Upper lobe of right lung (tissue), 1 donor: ENCODE data around the gene CSF3R. TPM values are rescaled to one million over a fixed set of nuclear protein-coding genes. Genes with fewer than 3 reads are reported as not detected.

Source experiments
- ATAC-seq: fragments of 200-7000 bp; cut with Tn5 transposase; one replicate; pipeline ENCODE4 v1.9.1; 2020; ENCODE audit warnings: mild to moderate bottlenecking, moderate library complexity
- DNase-seq: peaks from one replicate; pipeline ENCODE4 v3.0.0-alpha.2; 2020
- H3K27ac ChIP-seq: fragments of 200-600 bp; one replicate; pipeline ENCODE4 v1.8.0; 2022
- H3K27me3 ChIP-seq: fragments of 200-600 bp; one replicate; pipeline ENCODE4 v1.8.0; 2022; ENCODE audit warnings: mild to moderate bottlenecking
- H3K36me3 ChIP-seq: fragments of 200-600 bp; one replicate; pipeline ENCODE4 v1.8.0; 2022
- H3K4me1 ChIP-seq: fragments of 200-600 bp; one replicate; pipeline ENCODE4 v1.8.0; 2022
- H3K4me3 ChIP-seq: fragments of 200-600 bp; one replicate; pipeline ENCODE4 v1.8.0; 2022; ENCODE audit warnings: mild to moderate bottlenecking
- H3K9me3 ChIP-seq: fragments of 200-600 bp; one replicate; pipeline ENCODE4 v1.8.0; 2022
- CTCF ChIP-seq: fragments of 200-600 bp; IDR thresholded peaks from one replicate; pipeline ENCODE4 v1.8.0; 2022; ENCODE audit warnings: antibody characterized with exemption
- intact Hi-C: fragments of 100-400 bp; cut with DNase I; formaldehyde crosslinking; loops from one replicate; pipeline ENCODE4 v1.11.0; 2022
- total RNA-seq: library from RNA; stranded (reverse); fragmentation: NEBNext Ultra II Directional; extraction: Animal tissue kit (Norgen Biotek cat#: 25700); gene quantifications from one replicate; pipeline ENCODE4 v1.2.1, GENCODE V29; 2021
- donor health status: DM: no; HTN: yes; CAD: no; lungs with severe emphysema.

The CSF3R gene
- total RNA-seq, 1 donor from 2014 or later = 202 TPM

- peak; percentile 81 for TF ChIP-seq CTCF
- Histone ChIP-seq H3K27me3 (no peaks in the 10 kb centered on the region), H3K27ac (no peak overlapping the region), H3K4me1 (no peaks in the 10 kb centered on the region), H3K9me3 (no peaks in the 10 kb centered on the region), H3K36me3 (no peaks in the 10 kb centered on the region), H3K4me3 (no peak overlapping the region)
- peak; percentile 79 for DNase-seq
- intact Hi-C loops = no loop called here
- peak; percentile 84 for ATAC-seq
These were observed 33.8 kb upstream of the CSF3R start for GRCh38 chr1:36516372-36517010.

- H3K36me3 ChIP-seq = no peaks in the 10 kb centered on the region
- no peaks in the 10 kb centered on the region for H3K27me3 ChIP-seq
- no peaks in the 10 kb centered on the region for H3K4me1 ChIP-seq
- intact Hi-C loops = no loop called here
- ATAC-seq = peak; percentile 4
- no peaks in the 10 kb centered on the region for H3K9me3 ChIP-seq
- no peak overlapping the region for H3K4me3 ChIP-seq
- TF ChIP-seq CTCF = no peak
- H3K27ac ChIP-seq = no peak overlapping the region
- peak; percentile 52 for DNase-seq
These were observed 32.8 kb upstream of the CSF3R start for GRCh38 chr1:36515315-36516138.

GRCh38 chr1:36514501-36514900 is 31.8 kb upstream of the CSF3R start:
- Histone ChIP-seq H3K27me3 (no peaks in the 10 kb centered on the region), H3K4me3 (no peak overlapping the region), H3K4me1 (no peaks in the 10 kb centered on the region), H3K9me3 (no peaks in the 10 kb centered on the region), H3K36me3 (no peaks in the 10 kb centered on the region), H3K27ac (no peak overlapping the region)
- intact Hi-C loops = no loop called here
- TF ChIP-seq CTCF = no peak
- peak; percentile 47 for DNase-seq
- ATAC-seq = no peak

GRCh38 chr1:36513676-36514473 is 31.2 kb upstream of the CSF3R start:
- Histone ChIP-seq H3K9me3 (no peaks in the 10 kb centered on the region), H3K4me1 (no peaks in the 10 kb centered on the region), H3K27me3 (no peaks in the 10 kb centered on the region), H3K36me3 (no peaks in the 10 kb centered on the region), H3K27ac (no peak overlapping the region), H3K4me3 (no peak overlapping the region)
- intact Hi-C loops = no loop called here
- ATAC-seq (no peak), DNase-seq (peak; percentile 31)
- no peak for TF ChIP-seq CTCF

- H3K27me3 ChIP-seq = no peaks in the 10 kb centered on the region
These were observed 30.1 kb upstream of the CSF3R start for GRCh38 chr1:36512842-36513241.

More at GRCh38 chr1:36512842-36513241, 30.1 kb upstream of the CSF3R start:
- no peaks in the 10 kb centered on the region for H3K36me3 ChIP-seq
- no peak for DNase-seq
- no peak overlapping the region for H3K4me3 ChIP-seq
- ATAC-seq = no peak
- H3K27ac ChIP-seq = no peak overlapping the region
- H3K4me1 ChIP-seq = no peaks in the 10 kb centered on the region
- no peak for TF ChIP-seq CTCF
- intact Hi-C loops = no loop called here
- no peaks in the 10 kb centered on the region for H3K9me3 ChIP-seq
